CD4-positive, alpha-beta T cell treated with Interleukin-21 for 1 hour (primary cell): ENCODE results near the gene CCDC13.
A peak's percentile ranks its signal among the peaks of the same experiment; 100 is the strongest.

Experiments
- DNase-seq: peaks from one replicate; pipeline ENCODE4 v3.0.0-alpha.2; 2020

Gene CCDC13

GRCh38 chr3:42752441-42752840 is 20.6 kb downstream of the CCDC13 start:
- no peak for DNase-seq

GRCh38 chr3:42751609-42752008 is 21.4 kb downstream of the CCDC13 start:
- no peak for DNase-seq

DNA sequence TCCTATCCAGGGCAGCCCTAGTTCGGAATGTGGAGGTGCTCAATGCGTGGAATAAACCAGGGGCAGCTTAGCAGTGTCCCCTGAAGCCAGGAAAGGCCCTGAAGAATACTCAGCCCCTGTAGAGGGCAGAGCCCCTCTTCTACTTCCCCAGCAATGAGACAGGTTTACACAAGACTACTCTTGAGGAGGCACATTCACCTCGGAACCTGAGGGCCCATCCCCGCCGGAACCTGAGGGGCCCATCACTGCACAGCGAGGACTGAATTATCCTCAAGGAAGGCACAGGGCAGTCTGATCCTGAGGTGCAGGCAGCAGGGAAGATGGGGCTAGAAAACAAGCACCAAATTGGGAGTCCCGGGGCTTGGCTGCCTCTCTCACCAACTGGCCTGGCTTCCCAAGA is 22.2 kb downstream of the CCDC13 start:
- DNase-seq: no peak

GRCh38 chr3:42749753-42750231 is 23.3 kb downstream of the CCDC13 start:
- peak; percentile 20 for DNase-seq

DNA sequence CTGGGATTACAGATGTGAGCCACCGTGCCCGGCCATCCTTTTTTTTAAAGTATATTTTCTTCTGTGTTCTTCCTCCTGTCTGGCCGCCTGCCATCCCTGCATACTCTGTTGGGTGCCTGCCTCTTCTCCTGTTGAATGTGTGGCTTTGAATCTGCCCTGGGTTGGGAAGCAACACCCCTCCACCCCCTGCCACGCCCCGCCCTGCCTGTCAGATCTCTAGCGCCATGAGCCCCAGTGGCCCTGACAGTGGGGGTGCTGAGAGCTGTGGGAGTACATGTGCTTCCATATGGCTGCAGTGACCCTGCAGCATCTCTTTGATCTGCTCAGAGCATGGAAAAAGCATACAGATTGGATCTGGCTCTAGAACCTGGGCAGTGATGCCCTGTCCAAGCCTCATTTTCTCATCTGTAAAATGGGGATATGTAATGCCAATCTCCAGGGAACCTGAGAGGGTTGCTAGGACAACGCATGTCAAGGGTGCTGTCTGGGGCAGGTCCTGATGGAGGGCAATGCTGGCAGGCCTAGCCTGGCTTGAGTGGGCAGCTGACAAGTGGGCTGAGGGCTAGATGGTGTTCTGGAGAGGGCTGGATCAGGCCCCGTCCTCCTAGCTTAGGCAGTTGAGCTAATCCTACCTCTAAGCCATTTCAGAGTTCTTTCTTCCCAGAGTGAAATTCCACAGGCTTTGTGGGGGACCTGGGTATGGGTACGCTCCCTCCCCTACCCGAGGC is 23.9 kb downstream of the CCDC13 start:
- no peak for DNase-seq

- peak; percentile 42 for DNase-seq
These were observed 25.5 kb downstream of the CCDC13 start for GRCh38 chr3:42747581-42747980.

DNA sequence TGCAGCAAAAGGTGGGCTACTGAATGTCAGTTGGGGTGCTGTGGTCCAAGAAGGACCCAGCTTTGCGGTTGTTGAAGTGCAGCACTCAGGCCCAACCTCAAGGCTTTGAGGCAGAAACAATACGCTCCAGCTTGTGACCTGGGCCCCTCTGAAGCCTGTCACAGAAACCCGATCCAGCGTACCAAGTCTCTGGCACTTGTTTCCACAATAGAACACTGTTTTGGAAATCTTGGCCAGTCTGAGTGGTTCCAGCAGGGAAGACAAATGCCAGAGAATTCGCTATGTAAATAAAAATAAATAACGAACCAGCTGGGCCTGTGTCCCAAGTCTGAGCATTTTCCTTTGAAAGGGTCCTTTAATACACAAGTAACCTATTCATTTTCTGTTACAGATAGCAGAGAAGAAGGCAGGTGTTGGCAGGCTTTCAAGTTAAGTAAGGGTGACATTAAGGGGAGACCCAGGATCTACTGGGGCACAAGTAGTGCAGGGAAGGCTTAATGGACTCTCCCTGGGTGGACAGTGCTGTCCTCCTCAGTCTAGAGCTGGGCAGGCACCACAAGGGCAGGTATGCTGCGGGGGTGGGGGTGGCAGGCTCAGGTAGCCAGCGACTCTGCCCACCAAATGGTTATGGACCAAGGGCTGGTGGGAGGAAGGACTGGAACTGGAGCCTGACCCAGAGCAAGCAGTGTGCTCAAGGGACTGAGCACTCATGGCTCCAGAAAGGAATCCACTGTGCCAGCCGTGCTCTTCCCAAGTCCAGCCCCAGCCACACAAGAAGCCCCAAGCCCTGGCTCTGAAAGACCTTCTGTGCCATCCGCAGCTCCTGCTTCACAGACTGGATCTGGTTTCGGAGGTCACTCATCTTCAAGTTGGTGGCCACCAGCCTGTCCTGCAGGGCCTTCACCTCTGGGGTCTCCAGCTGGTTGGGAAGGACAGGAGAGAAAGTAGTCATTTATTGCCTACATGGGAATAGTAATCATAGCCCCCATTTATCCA is 26.3 kb downstream of the CCDC13 start:
- no peak for DNase-seq

DNA sequence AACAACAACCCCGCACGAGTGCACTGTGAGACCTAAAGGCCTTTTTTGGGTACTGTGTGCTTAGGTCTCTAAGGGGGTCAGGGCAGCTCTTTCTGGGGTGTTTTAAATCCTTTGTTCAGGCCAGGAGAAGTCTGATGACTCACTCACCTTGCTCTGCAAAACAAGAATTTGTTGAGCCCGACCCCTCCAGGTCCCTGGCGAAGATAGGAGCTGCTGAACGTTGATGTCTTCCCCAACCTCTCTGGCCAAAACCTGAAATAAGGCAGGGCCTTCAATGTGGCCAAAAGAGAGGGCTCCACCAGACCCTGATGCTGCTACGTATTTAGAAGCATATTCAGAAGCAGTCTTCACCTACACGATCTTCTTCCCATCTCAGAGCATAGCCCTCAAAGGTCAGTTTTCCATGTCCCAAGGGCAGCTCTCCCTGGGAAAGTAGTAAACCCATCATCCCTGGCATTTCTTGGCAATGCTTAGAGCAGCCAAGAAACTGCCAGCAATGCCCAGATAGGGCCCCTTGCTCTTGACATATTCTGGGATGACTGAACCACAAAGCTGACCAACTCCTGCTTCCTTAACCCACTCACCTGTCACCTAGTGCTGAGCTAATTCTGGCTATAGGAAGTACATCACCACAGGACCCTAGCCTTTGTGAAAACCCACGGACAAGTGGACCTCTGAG is 27.1 kb downstream of the CCDC13 start:
- no peak for DNase-seq

- no peak for DNase-seq
These were observed 27.7 kb downstream of the CCDC13 start for GRCh38 chr3:42745291-42745745.

DNA sequence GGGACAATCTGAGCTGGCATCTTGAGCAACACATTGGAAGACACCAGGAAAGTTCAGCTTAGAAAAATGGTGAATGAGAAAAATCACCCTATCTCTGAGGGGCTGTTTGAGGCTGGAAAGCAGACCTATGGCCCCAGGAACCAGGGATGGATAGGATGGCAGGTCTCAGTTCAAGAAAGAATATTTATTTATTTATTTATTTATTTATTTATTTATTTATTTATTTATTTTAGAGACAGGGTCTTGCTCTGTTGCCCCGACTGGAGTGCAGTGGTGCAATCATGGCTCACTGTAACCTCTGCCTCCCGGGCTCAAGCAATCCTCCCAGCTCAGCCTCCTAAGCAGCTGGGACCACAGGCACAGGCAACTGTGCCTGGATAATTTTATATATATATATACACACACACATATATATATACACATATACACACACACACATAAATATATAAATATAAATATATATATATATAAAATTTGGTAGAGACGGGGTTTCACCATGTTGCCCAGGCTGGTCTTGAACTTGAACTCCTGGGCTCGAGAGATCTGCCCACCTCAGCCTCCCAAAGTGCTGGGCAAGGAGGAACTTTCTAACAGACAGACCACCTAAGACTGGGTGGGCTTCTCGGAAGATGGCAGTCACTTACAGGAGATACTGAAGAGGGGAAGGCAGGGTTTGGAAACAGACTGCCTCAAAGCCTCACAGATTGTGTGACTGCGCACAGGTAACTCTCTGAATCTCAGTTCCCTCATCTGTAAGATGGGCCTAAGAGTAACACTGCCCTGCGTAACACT is 29.7 kb downstream of the CCDC13 start:
- DNase-seq: no peak

GRCh38 chr3:42742688-42743087 is 30.4 kb downstream of the CCDC13 start:
- DNase-seq: no peak

DNA sequence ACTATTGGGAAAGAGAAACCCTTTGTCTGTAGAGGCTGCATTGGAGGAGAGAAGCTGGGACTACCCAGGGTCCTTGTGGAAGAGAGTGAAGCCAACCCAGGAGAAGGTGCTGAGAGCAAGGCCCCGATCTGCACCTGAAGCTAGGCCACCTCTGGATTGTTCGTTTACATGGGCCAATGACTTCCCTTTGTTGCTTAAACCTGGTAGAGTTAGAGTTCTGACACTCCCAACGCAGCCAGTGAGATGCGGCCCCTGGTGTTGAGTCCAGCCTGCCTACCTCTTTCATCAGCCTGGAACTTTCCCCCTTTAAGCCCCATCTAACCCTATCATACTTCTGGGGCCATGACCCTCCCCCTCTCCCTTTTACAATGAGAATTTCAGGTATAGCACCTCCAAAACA is 30.8 kb downstream of the CCDC13 start:
- no peak for DNase-seq

DNA sequence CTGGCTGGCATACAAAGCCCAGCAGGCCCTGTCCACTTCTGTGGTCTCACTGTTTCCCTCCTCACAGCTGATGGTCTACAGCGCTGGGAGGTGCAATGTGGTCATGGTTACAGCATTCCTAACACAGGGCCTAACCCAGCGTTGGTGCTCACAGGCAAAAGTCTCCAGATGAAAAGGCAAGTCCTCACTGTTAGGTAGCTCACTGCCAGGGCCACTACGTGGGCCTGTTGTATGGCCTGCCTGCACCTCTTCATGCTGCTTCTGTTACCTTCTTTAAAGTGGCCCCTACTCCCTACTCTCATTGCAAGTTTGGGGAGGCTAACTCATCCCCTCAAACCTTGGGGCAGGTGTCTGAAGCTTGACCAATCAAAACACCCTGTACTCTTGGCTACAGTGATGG is 31.3 kb downstream of the CCDC13 start:
- no peak for DNase-seq

DNA sequence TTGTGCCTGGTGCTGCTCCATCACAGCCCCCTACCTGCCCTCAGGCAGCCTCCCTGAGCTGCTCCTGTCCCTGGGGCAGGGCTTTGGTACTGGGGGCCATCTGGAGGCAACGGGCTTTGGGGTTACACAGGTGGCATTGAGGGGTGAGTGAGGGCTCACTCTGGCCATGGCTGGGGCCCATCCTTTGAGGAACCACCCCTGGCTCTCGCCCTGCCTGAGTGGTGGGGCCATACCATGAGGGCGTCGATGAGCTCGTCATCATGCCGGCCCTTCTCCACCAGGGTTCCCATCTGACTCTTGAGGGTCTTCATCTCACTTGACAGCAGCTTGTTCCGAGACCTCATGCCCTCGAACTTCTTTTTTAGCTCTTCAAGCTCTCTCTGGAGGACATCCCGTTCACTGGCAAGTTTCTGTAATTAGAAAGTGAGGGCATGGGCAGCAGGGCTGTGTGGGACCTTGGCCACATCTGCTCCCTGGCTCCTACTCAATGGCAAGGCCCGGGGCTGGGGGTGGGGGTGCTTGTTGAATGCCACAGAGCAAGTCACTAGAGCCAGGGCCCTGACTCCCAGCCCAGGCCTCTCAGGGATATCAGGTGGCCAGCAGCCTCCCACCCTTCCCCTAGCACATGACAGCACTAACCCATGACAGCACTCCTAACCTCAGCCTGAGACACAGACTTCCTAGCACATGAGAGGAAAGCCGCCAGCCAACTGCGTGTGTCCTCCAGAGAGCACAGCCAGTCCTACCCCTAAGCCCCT is 33.5 kb downstream of the CCDC13 start:
- no peak for DNase-seq

DNA sequence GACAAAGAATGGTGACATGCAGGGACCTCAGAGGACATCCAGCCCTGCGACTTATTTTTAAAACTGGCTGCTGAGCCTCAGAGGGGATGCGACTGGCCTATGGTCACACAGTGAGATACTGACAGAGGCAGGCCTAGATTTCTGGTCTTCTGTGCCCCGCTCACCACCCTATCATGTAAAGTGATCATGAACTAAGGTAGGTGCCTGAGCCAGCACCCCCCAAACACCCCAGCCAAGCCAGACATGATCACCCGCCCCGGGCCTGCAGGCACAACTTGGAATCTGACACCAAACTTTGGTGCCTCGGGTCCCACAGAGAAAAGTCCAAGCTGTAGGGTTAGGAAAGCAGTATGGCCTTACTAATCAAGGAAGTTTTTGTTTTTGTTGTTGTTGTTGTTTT is 36.5 kb downstream of the CCDC13 start:
- DNase-seq: no peak

DNA sequence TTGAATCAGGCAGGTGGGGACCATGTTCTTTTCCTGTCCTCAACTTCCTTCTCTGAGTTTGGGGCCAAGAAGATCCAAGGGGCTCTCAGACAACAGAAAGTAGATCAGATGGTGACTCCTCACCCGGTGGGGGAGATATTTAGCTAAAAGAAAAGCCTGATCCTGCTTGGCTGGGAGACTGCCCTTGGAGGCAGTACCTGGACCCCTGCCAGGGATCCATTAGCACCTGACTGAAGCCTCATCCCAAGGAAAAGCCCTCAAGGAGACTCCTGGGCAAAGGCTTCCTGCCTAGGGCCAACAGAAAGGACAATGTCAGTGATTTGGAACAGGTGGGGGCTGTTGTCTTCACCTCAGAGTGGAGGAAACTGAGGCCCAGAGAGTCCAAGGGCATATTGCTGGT is 37.0 kb downstream of the CCDC13 start:
- DNase-seq: no peak

DNA sequence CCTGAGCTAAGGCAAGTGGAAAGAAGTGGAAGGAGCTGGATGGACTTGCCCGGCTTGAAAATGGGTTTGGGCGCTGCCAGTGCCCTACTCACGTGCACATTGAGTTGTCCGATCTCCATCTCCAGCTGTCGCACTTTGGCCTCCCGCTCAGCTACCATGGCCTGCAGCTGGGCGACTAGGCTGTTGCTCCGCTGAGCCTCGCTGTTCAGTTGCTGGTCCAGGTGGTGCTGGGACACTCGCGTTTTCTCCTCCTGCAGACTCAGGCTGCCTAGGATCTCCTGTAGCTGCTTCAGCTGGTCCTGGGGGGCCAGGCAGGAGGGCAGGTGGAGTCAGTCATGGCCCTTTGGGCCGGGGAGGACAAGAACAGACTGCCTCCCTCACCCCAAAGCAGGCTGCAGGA is 37.4 kb downstream of the CCDC13 start:
- DNase-seq: no peak

DNA sequence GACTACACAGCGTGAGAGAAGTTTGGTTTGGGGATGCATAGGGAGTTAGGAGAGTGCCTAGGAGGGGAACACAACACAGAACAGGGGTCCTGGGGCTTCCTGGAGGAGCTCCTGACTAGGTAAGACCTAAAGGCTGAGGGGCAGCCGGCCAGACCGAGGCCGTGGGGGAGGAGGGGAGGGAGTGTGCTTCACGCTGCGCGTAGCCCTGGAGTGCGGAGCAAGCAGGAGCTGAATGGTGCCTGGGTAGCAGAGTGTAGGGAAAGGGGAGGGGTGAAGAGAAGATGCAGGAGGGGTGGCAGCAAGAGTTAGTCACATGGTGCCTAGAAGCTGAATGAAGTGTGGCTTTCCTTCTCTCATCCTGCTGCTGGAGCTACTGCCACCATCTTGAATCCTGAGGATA is 38.0 kb downstream of the CCDC13 start:
- no peak for DNase-seq

GRCh38 chr3:42734263-42734860 is 38.7 kb downstream of the CCDC13 start:
- DNase-seq: no peak

- no peak for DNase-seq
These were observed 39.4 kb downstream of the CCDC13 start for GRCh38 chr3:42733501-42734262.
